HG03442 (cell line): ENCODE measurements around the gene MTX3.

ENCODE experiments used
- ATAC-seq: cut with Tn5 transposase; IDR thresholded peaks from one replicate; pipeline ENCODE4 v1.9.1; 2021; ENCODE audit warnings: mild to moderate bottlenecking, moderate library complexity; ENCODE audit not compliant: unreplicated experiment

MTX3 gene

GRCh38 chr5:79983618-79984017 lies 7.4 kb downstream of the MTX3 start:
- ATAC-seq = no peak

- no peak for ATAC-seq
These were observed 8.9 kb downstream of the MTX3 start for GRCh38 chr5:79982136-79982535.

- no peak for ATAC-seq
These were observed 14.1 kb downstream of the MTX3 start for GRCh38 chr5:79976759-79977515.

GRCh38 chr5:79975422-79975821 lies 15.6 kb downstream of the MTX3 start:
- no peak for ATAC-seq

GRCh38 chr5:79974886-79975285 lies 16.2 kb downstream of the MTX3 start:
- no peak for ATAC-seq

- no peak for ATAC-seq
These were observed 17.1 kb downstream of the MTX3 start for GRCh38 chr5:79973996-79974395.

- no peak for ATAC-seq
These were observed 17.6 kb downstream of the MTX3 start for GRCh38 chr5:79973511-79973910.

- no peak for ATAC-seq
These were observed 19.9 kb downstream of the MTX3 start for GRCh38 chr5:79971156-79971555.

GRCh38 chr5:79966448-79966847 lies 24.6 kb downstream of the MTX3 start:
- no peak for ATAC-seq

- no peak for ATAC-seq
These were observed 26.9 kb downstream of the MTX3 start for GRCh38 chr5:79964136-79964535.

GRCh38 chr5:79963261-79964061 lies 27.6 kb downstream of the MTX3 start:
- ATAC-seq = no peak

GRCh38 chr5:79962575-79963222 lies 28.4 kb downstream of the MTX3 start:
- ATAC-seq = no peak

- no peak for ATAC-seq
These were observed 29.1 kb downstream of the MTX3 start for GRCh38 chr5:79961716-79962574.

GRCh38 chr5:79959407-79959806 lies 31.7 kb downstream of the MTX3 start:
- ATAC-seq = no peak

GRCh38 chr5:79955941-79956670 lies 35.0 kb downstream of the MTX3 start:
- ATAC-seq = no peak

GRCh38 chr5:79955356-79955895 lies 35.6 kb downstream of the MTX3 start:
- ATAC-seq = no peak

- ATAC-seq = no peak
These were observed 36.4 kb downstream of the MTX3 start for GRCh38 chr5:79954620-79955019.

- ATAC-seq = no peak
These were observed 43.5 kb downstream of the MTX3 start for GRCh38 chr5:79947567-79947966.

- no peak for ATAC-seq
These were observed 52.6 kb downstream of the MTX3 start for GRCh38 chr5:79938468-79938867.

GRCh38 chr5:79936646-79937216 lies 54.3 kb downstream of the MTX3 start:
- no peak for ATAC-seq
